ENCODE measurements around the gene BABAM2.

Gene BABAM2

DNA sequence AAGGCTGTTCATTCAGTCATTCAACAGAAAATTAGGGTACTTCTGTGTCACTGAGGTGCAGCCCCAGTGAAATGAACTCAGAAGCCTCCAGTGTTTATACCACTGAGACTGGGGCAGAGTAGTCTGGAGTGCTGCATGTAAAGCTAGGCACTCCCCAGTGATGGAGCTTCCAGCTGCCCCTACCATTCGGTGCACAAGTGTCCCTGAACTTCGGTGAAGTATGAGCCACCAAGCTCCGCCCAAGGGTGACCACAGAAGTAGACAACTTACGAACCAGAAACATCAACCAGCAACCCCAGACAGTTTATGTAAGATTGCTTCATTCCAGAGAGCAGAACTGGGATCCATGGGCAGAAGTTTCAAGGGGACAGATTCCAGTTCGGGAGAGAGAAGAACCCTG, 431.5 kb downstream of the BABAM2 start (continued):
- TF ChIP-seq KLF1 (tag by site-specific recombination; IDR thresholded peaks at IDR 0.05) (no peak), ZNF404 (tag by site-specific recombination; IDR thresholded peaks at IDR 0.05) (no peak), ZSCAN4 (tag by site-specific recombination; IDR thresholded peaks at IDR 0.05) (no peak), ZNF138 (tag by site-specific recombination; IDR thresholded peaks at IDR 0.05; ENCODE audit: borderline replicate concordance) (no peak), YY2 (tag by site-specific recombination; IDR thresholded peaks at IDR 0.05) (no peak)

GRCh38 chr2:28322456-28322855, 431.9 kb downstream of the BABAM2 start:
- no peaks in the 10 kb centered on the region for H3K9me3 ChIP-seq (ENCODE audit: control insufficient read depth, insufficient read depth, low read depth, low read length)
- H3K27ac ChIP-seq (ENCODE audit: extremely low read depth, low read depth, low read length), result no peak overlapping the region
- H3K4me1 ChIP-seq (ENCODE audit: control insufficient read depth, insufficient read depth, low read length), result no peaks in the 10 kb centered on the region; the same call in 1 of the 2 replicates
- no peak for TF ChIP-seq ZNF416 (tag by site-specific recombination; IDR thresholded peaks at IDR 0.05)
- no peak for TF ChIP-seq ZBTB48 (tag by site-specific recombination; IDR thresholded peaks at IDR 0.05)
- no peak for TF ChIP-seq ZNF610 (tag by site-specific recombination; IDR thresholded peaks at IDR 0.05; ENCODE audit: borderline replicate concordance)
- no peak for TF ChIP-seq ZFP69B (tag by site-specific recombination; IDR thresholded peaks at IDR 0.05)
- no peak for TF ChIP-seq ZEB2 (tag by site-specific recombination; IDR thresholded peaks at IDR 0.05)
- TF ChIP-seq SP3 (tag by site-specific recombination; IDR thresholded peaks at IDR 0.05), result no peak
- no peak for TF ChIP-seq ZNF23 (tag by site-specific recombination; IDR thresholded peaks at IDR 0.05; ENCODE audit: borderline replicate concordance)
- no peak for TF ChIP-seq ZNF133 (tag by site-specific recombination; IDR thresholded peaks at IDR 0.05)
- TF ChIP-seq ZSCAN5A (tag by site-specific recombination; IDR thresholded peaks at IDR 0.05), result no peak
- TF ChIP-seq ZNF626 (tag by site-specific recombination; IDR thresholded peaks at IDR 0.05), result no peak
- no peak for TF ChIP-seq ZSCAN23 (tag by site-specific recombination; IDR thresholded peaks at IDR 0.05)
- no peak for TF ChIP-seq KLF9 (tag by site-specific recombination; IDR thresholded peaks at IDR 0.05; ENCODE audit: low read depth)
- TF ChIP-seq ZNF629 (tag by site-specific recombination; IDR thresholded peaks at IDR 0.05), result no peak
- TF ChIP-seq ZNF600 (tag by site-specific recombination; IDR thresholded peaks at IDR 0.05), result no peak
- no peak for TF ChIP-seq ZFP3 (tag by site-specific recombination; IDR thresholded peaks at IDR 0.05; ENCODE audit: low read depth)
- TF ChIP-seq, protein P1, sequence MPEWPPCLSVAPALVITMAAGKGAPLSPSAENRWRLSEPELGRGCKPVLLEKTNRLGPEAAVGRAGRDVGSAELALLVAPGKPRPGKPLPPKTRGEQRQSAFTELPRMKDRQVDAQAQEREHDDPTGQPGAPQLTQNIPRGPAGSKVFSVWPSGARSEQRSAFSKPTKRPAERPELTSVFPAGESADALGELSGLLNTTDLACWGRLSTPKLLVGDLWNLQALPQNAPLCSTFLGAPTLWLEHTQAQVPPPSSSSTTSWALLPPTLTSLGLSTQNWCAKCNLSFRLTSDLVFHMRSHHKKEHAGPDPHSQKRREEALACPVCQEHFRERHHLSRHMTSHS (tag by site-specific recombination; IDR thresholded peaks at IDR 0.05), result no peak
- no peak for TF ChIP-seq ZFHX2 (tag by site-specific recombination; conservative IDR thresholded peaks at IDR 0.05)
- no peak overlapping the region for H3K4me3 ChIP-seq (ENCODE audit: low read depth, low read length)
- H3K36me3 ChIP-seq (ENCODE audit: control insufficient read depth in 2 of 2, insufficient read depth in 1 of 2, low read length in 2 of 2), result no peaks in the 10 kb centered on the region
- ChIA-PET CTCF (no interaction called here), POLR2A (no interaction called here)

DNA sequence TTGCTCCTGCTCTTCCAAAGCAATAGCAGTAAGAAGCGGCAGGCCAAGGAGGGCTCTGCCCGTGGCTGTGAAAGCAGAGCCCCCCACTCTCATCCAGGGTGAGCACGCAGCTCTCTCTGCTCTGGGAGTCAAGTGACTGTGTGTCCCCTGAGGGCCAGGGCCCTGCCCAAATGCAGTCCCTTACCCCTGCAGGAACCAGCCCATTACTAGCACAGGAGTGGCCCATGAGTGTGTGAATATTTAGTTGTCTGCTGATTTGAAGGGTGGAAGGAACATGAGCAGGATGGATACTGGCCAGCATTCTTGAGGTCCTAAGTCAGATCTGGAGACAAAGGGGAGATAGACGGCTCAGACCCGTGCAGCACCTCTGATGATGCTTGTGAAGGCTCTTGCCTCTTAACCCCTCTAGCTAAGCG, 432.5 kb downstream of the BABAM2 start:
- no peaks in the 10 kb centered on the region for H3K36me3 ChIP-seq (ENCODE audit: control insufficient read depth in 2 of 2, insufficient read depth in 1 of 2, low read length in 2 of 2)
- POLR2A ChIA-PET, result no interaction called here
- CTCF ChIA-PET, result no interaction called here
- TF ChIP-seq, protein P2, sequence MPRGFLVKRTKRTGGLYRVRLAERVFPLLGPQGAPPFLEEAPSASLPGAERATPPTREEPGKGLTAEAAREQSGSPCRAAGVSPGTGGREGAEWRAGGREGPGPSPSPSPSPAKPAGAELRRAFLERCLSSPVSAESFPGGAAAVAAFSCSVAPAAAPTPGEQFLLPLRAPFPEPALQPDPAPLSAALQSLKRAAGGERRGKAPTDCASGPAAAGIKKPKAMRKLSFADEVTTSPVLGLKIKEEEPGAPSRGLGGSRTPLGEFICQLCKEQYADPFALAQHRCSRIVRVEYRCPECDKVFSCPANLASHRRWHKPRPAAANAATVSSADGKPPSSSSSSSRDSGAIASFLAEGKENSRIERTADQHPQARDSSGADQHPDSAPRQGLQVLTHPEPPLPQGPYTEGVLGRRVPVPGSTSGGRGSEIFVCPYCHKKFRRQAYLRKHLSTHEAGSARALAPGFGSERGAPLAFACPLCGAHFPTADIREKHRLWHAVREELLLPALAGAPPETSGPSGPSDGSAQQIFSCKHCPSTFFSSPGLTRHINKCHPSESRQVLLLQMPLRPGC (tag by site-specific recombination; IDR thresholded peaks at IDR 0.05), result no peak
- TF ChIP-seq ZNF747 (tag by site-specific recombination; IDR thresholded peaks at IDR 0.05) (no peak), ZNF830 (tag by site-specific recombination; IDR thresholded peaks at IDR 0.05; ENCODE audit: low read depth) (no peak), ZNF10 (tag by site-specific recombination; IDR thresholded peaks at IDR 0.05) (no peak), OSR2 (tag by site-specific recombination; IDR thresholded peaks at IDR 0.05) (no peak), ZNF354C (tag by site-specific recombination; IDR thresholded peaks at IDR 0.05; ENCODE audit: borderline replicate concordance, low read depth) (no peak), ZNF449 (tag by site-specific recombination; IDR thresholded peaks at IDR 0.05) (no peak), ZBTB48 (tag by site-specific recombination; IDR thresholded peaks at IDR 0.05) (no peak), ZNF112 (tag by site-specific recombination; IDR thresholded peaks at IDR 0.05) (no peak), ZNF600 (tag by site-specific recombination; IDR thresholded peaks at IDR 0.05) (no peak)

More for the DNA sequence above, 432.5 kb downstream of the BABAM2 start:
- H3K27ac ChIP-seq (ENCODE audit: extremely low read depth, low read depth, low read length), result no peak overlapping the region
- no peaks in the 10 kb centered on the region; the same call in 1 of the 2 replicates for H3K4me1 ChIP-seq (ENCODE audit: control insufficient read depth, insufficient read depth, low read length)
- H3K4me3 ChIP-seq (ENCODE audit: low read depth, low read length), result no peak overlapping the region
- H3K9me3 ChIP-seq (ENCODE audit: control insufficient read depth, insufficient read depth, low read depth, low read length), result no peaks in the 10 kb centered on the region
